IMR-90 (cell line): ENCODE data around the gene NEO1. TPM values are rescaled to one million over a fixed set of nuclear protein-coding genes. Genes with fewer than 3 reads are reported as not detected.

Source experiments
- ATAC-seq: fragments of 200-7000 bp; cut with Tn5 transposase; 2 replicates; pipeline ENCODE4 v1.9.1; 2020; ENCODE audit warnings: low read depth, mild to moderate bottlenecking, moderate library complexity
- BruUV-seq: library from RNA; stranded (reverse); fragments of 400-500 nt; replicated peaks from 2 replicates; lab custom pipeline; 2021; lab: Mats Ljungman, UMichigan
- CTCF ChIA-PET: fragments of 300-600 bp; formaldehyde crosslinking; extraction: SDS; loops from one replicate; lab custom pipeline; 2021; ENCODE audit warnings: antibody characterized with exemption; lab: Yijun Ruan, JAX
- POLR2A ChIA-PET: fragments of 300-600 bp; sonication (Branson Sonifier 250); formaldehyde crosslinking; loops from one replicate; lab custom pipeline; 2022; ENCODE audit warnings: antibody characterized with exemption; ENCODE audit not compliant: unreplicated experiment; lab: Charles Lee
- DNase-seq: peaks from one replicate; pipeline ENCODE4 v3.0.0; 2013
- H2AFZ ChIP-seq: replicated peaks from 2 replicates; pipeline ENCODE3; 2013; ENCODE audit warnings: low read length, mild to moderate bottlenecking; ENCODE audit not compliant: poor library complexity
- H2AK5ac ChIP-seq: 2 replicates; pipeline ENCODE4 v1.6.1; 2013; ENCODE audit warnings: low read depth, low read length, inconsistent platforms
- H2AK9ac ChIP-seq: replicated peaks from 2 replicates; pipeline ENCODE3; 2013; ENCODE audit warnings: mild to moderate bottlenecking, low read depth, low read length, moderate library complexity; ENCODE audit not compliant: poor library complexity
- H2BK120ac ChIP-seq: 2 replicates; pipeline ENCODE4 v1.6.1; 2013; ENCODE audit warnings: low read depth, low read length, inconsistent platforms
- H2BK15ac ChIP-seq: 3 replicates; pipeline ENCODE4 v1.6.1; 2013; ENCODE audit warnings: low read depth, low read length, inconsistent platforms
- H2BK20ac ChIP-seq: 2 replicates; pipeline ENCODE4 v1.6.1; 2013; ENCODE audit warnings: low read depth, mild to moderate bottlenecking, inconsistent platforms, low read length, moderate library complexity
- H2BK5ac ChIP-seq: 2 replicates; pipeline ENCODE4 v1.6.1; 2013; ENCODE audit warnings: mild to moderate bottlenecking, low read depth, low read length, inconsistent platforms; ENCODE audit not compliant: poor library complexity, severe bottlenecking
- H3K14ac ChIP-seq: replicated peaks from 2 replicates; pipeline ENCODE4 v1.6.1; 2013; ENCODE audit warnings: low read depth, low read length, inconsistent platforms
- H3K18ac ChIP-seq: 2 replicates; pipeline ENCODE4 v1.6.1; 2013; ENCODE audit warnings: low read depth, low read length, control low read depth
- H3K23ac ChIP-seq: 2 replicates; pipeline ENCODE4 v1.6.1; 2013; ENCODE audit warnings: low read depth, low read length, inconsistent platforms
- H3K27ac ChIP-seq: 2 replicates; pipeline ENCODE4 v1.5.1; 2013; ENCODE audit warnings: mild to moderate bottlenecking, control low read depth, low read length; ENCODE audit not compliant: insufficient read depth
- H3K27me3 ChIP-seq: 2 replicates; pipeline ENCODE4 v1.6.1; 2013; ENCODE audit warnings: low read length; ENCODE audit not compliant: control insufficient read depth, insufficient read depth
- H3K36me3 ChIP-seq: 2 replicates; pipeline ENCODE4 v1.6.1; 2013; ENCODE audit warnings: low read length, mixed read lengths; ENCODE audit not compliant: control insufficient read depth, insufficient read depth
- H3K4ac ChIP-seq: 2 replicates; pipeline ENCODE4 v1.6.1; 2013; ENCODE audit warnings: low read depth, low read length, inconsistent platforms
- H3K4me1 ChIP-seq: 2 replicates; pipeline ENCODE4 v1.6.1; 2013; ENCODE audit warnings: low read length, mixed read lengths; ENCODE audit not compliant: control insufficient read depth, insufficient read depth
- H3K4me2 ChIP-seq: 2 replicates; pipeline ENCODE4 v1.6.1; 2013; ENCODE audit warnings: low read depth, mild to moderate bottlenecking, control low read depth, low read length, moderate library complexity
- H3K4me3 ChIP-seq: 2 replicates; pipeline ENCODE4 v1.5.1; 2013; ENCODE audit warnings: low read depth, mild to moderate bottlenecking, control low read depth, low read length, moderate library complexity; ENCODE audit not compliant: insufficient read depth
- H3K56ac ChIP-seq: 2 replicates; pipeline ENCODE4 v1.6.1; 2013; ENCODE audit warnings: low read length, inconsistent platforms; ENCODE audit not compliant: insufficient read depth; ENCODE audit errors: extremely low read depth
- H3K79me1 ChIP-seq, 2 experiments: 2 replicates each; pipeline ENCODE4 v1.6.1; 2013; ENCODE audit warnings: low read length in 2 of 2, inconsistent platforms in 1 of 2, low read depth in 1 of 2
- H3K9ac ChIP-seq: 2 replicates; pipeline ENCODE4 v1.6.1; 2013; ENCODE audit warnings: low read depth, low read length, control low read depth
- H3K9me1 ChIP-seq: 2 replicates; pipeline ENCODE4 v1.6.1; 2013; ENCODE audit warnings: low read length, inconsistent platforms; ENCODE audit not compliant: insufficient read depth
- H3K9me3 ChIP-seq: 2 replicates; pipeline ENCODE4 v1.6.1; 2013; ENCODE audit warnings: low read length; ENCODE audit not compliant: control insufficient read depth, insufficient read depth
- H4K20me1 ChIP-seq: 2 replicates; pipeline ENCODE4 v1.6.1; 2013; ENCODE audit warnings: low read length, inconsistent platforms; ENCODE audit not compliant: insufficient read depth
- H4K5ac ChIP-seq: 2 replicates; pipeline ENCODE4 v1.6.1; 2013; ENCODE audit warnings: mild to moderate bottlenecking, low read depth, low read length, control low read depth
- H4K8ac ChIP-seq, 2 experiments: 2 replicates each; pipeline ENCODE4 v1.6.1; 2013; ENCODE audit warnings: low read depth in 2 of 2, low read length in 2 of 2, control low read depth in 1 of 2, inconsistent platforms in 1 of 2
- H4K91ac ChIP-seq: 2 replicates; pipeline ENCODE4 v1.6.1; 2013; ENCODE audit warnings: low read depth, low read length, inconsistent platforms; ENCODE audit not compliant: insufficient read depth
- ELK1 ChIP-seq: fragments of 150-350 bp; IDR thresholded peaks from 2 replicates; pipeline ENCODE4 v1.6.1; 2016; ENCODE audit warnings: low read depth, mild to moderate bottlenecking, low read length, moderate library complexity, borderline replicate concordance
- MXI1 ChIP-seq: IDR thresholded peaks from 2 replicates; pipeline ENCODE4 v1.6.1; 2012; ENCODE audit warnings: low read depth, mild to moderate bottlenecking, low read length, moderate library complexity, borderline replicate concordance
- RAD21 ChIP-seq: IDR thresholded peaks from 2 replicates; pipeline ENCODE4 v1.6.1; 2012; ENCODE audit warnings: low read length, improper control_type of control experiment
- RFX5 ChIP-seq: IDR thresholded peaks from 2 replicates; pipeline ENCODE4 v1.8.0; 2012; ENCODE audit warnings: low read depth, mild to moderate bottlenecking, low read length, moderate library complexity
- USF2 ChIP-seq: fragments of 150-350 bp; IDR thresholded peaks from 2 replicates; pipeline ENCODE4 v1.6.1; 2017; ENCODE audit warnings: mild to moderate bottlenecking, antibody characterized with exemption, low read length, low read depth
- WGBS, 2 experiments: methylation state at CpG; one replicate each; pipeline versions ENCODE4 v1.1.5 to v1.1.7; 2013; ENCODE audit warnings: missing lambda C conversion rate in 2 of 2; ENCODE audit not compliant: insufficient read length in 1 of 2; ENCODE audit errors: extremely low coverage in 2 of 2; 5-methylcytosine and 5-hydroxymethylcytosine counted together
- dilution Hi-C: fragments of 300-500 bp; cut with HindIII; formaldehyde crosslinking; loops from one replicate; pipeline ENCODE4 v1.14.3; 2018; ENCODE audit warnings: low sequenced_read_pairs; ENCODE audit not compliant: unreplicated experiment
- in situ Hi-C: fragments of 300-500 bp; cut with MboI; formaldehyde crosslinking; loops from 3 replicates; pipeline ENCODE4 v1.14.3; 2019; ENCODE audit warnings: low sequenced_read_pairs, inconsistent platforms, mixed read lengths
- intact Hi-C: fragments of 100-400 bp; cut with micrococcal nuclease; formaldehyde crosslinking; loops from 2 replicates; pipeline ENCODE4 v1.10.0; 2022
- polyA plus RNA-seq, 3 experiments: library from polyadenylated mRNA; depleted of rRNA; stranded (reverse); fragments of >200 nt; gene quantifications; 2 replicates each; pipeline ENCODE4 v1.2.3, GENCODE V29; 2012; ENCODE audit warnings: low replicate concordance in 1 of 3
- total RNA-seq: library from RNA; depleted of rRNA; stranded (reverse); fragments of >200 nt; gene quantifications from 2 replicates; pipeline ENCODE4 v1.2.3, GENCODE V29; 2012

Gene NEO1
- total and polyA plus RNA-seq, 2 of the 4 experiments (the other 2 are of a cell fraction): 16.3 to 18.5 TPM

- peaks cover 5% of the 10 kb centered on the region for H3K4me1 ChIP-seq
- CTCF ChIA-PET: no interaction called here
Observed at GRCh38 chr15:73030122-73030679, 22.1 kb upstream of the NEO1 start.

More at GRCh38 chr15:73030122-73030679, 22.1 kb upstream of the NEO1 start:
- no CpG with 5 or more reads among the region's 4 CpGs for WGBS, 2 experiments
- Histone ChIP-seq H4K20me1 (no peaks in the 10 kb centered on the region), H2BK120ac (no peak overlapping the region), H3K56ac (no peak overlapping the region), H3K79me1 (no peaks in the 10 kb centered on the region), H2BK20ac (no peak overlapping the region), H3K4me3 (no peak overlapping the region), H3K36me3 (no peaks in the 10 kb centered on the region), H3K9me1 (no peaks in the 10 kb centered on the region), H3K14ac (no peak overlapping the region), H3K23ac (no peak overlapping the region), H3K4ac (no peak overlapping the region), H4K8ac (no peak overlapping the region), H3K27ac (no peak overlapping the region), H3K27me3 (peaks cover 17% of the 10 kb centered on the region), H2BK15ac (no peak overlapping the region), H2BK5ac (no peak overlapping the region), H3K4me2 (no peak overlapping the region; the same call in 1 of the 2 replicates), H3K9me3 (no peaks in the 10 kb centered on the region), H2AFZ (no peak overlapping the region), H4K91ac (no peak overlapping the region), H2AK5ac (no peak overlapping the region), H3K18ac (no peak overlapping the region), H3K9ac (no peak overlapping the region), H4K5ac (no peak overlapping the region), H2AK9ac (no peak overlapping the region)
- no TSS peak for BruUV-seq
- dilution Hi-C loops: no loop called here
- in situ Hi-C loops: no loop called here
- POLR2A ChIA-PET: no interaction called here
- DNase-seq: no peak
- ATAC-seq: no peak
- TF ChIP-seq RAD21 (no peak), RFX5 (no peak), USF2 (no peak), MXI1 (no peak), ELK1 (no peak)
- intact Hi-C loops: no loop called here
